DOHH2 (cell line): ENCODE data around the gene ZDHHC5.
A peak's percentile ranks its signal among the peaks of the same experiment; 100 is the strongest.

Source experiments
- EZH2phosphoT487 ChIP-seq: fragments of 200-600 bp; sonication (generic); IDR thresholded peaks from 2 replicates; pipeline ENCODE4 v1.6.1; 2017; ENCODE audit warnings: borderline replicate concordance, mild to moderate bottlenecking, antibody characterized with exemption, low read length, moderate library complexity, mixed read lengths
- TF ChIP-seq, protein P1 (sequence below): fragments of 200-600 bp; sonication (generic); IDR thresholded peaks from one replicate; pipeline ENCODE4 v1.5.1; 2014; ENCODE audit warnings: antibody characterized with exemption, mild to moderate bottlenecking, low read depth, low read length; ENCODE audit not compliant: poor library complexity, severe bottlenecking

DNA sequence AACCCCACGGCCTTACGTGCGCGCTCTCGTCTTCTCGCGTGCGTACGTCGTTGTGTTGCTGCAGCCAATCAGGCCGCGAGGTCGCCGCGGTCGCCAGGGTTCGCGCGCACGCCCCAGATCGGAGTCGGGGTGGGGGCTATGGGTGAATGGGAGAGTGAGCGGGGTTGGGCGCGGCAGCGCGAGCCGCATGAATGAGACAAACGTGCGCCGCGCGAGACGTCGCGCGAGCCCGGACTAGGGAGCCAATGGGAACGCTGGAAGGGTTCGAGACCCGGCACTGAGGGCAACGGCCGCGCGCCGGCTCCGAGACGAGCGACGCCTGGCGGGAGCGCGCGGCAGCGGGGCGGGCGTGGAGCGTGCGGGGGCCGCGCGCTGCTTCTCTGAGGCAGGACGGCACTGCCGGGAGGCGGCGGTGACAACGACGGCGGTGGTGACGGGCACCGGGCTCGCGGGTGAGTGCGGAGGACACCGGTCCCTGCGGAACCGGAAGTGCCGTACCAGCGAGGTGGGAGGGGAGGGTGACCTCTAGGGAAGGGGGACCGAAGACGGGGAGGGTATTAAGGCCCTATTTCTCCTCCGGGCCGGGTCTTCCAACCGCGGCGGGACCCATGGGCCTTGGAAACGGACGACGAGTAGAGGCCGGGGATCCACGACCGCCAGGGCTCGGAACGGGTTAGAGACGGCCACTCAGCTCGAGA lies at the start of gene ZDHHC5:
- TF ChIP-seq, protein P1, sequence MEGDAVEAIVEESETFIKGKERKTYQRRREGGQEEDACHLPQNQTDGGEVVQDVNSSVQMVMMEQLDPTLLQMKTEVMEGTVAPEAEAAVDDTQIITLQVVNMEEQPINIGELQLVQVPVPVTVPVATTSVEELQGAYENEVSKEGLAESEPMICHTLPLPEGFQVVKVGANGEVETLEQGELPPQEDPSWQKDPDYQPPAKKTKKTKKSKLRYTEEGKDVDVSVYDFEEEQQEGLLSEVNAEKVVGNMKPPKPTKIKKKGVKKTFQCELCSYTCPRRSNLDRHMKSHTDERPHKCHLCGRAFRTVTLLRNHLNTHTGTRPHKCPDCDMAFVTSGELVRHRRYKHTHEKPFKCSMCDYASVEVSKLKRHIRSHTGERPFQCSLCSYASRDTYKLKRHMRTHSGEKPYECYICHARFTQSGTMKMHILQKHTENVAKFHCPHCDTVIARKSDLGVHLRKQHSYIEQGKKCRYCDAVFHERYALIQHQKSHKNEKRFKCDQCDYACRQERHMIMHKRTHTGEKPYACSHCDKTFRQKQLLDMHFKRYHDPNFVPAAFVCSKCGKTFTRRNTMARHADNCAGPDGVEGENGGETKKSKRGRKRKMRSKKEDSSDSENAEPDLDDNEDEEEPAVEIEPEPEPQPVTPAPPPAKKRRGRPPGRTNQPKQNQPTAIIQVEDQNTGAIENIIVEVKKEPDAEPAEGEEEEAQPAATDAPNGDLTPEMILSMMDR, result peak; percentile 46
- TF ChIP-seq EZH2phosphoT487, result no peak
